GM23338 (cell line): ENCODE data around the gene GNG7. TPM values are rescaled to one million over a fixed set of nuclear protein-coding genes. Genes with fewer than 3 reads are reported as not detected.

Source experiments
- ATAC-seq: fragments of 200-7000 bp; cut with Tn5 transposase; 3 replicates; pipeline ENCODE4 v1.9.1; 2020
- DNase-seq: peaks from one replicate; pipeline ENCODE4 v3.0.0-alpha.2; 2015; ENCODE audit warnings: low spot score
- H2AFZ ChIP-seq: fragments of 200-600 bp; sonication (generic); 2 replicates; pipeline ENCODE4 v1.8.0; 2016; ENCODE audit warnings: antibody characterized with exemption, mild to moderate bottlenecking, moderate library complexity
- H3F3A ChIP-seq: fragments of 200-600 bp; sonication (generic); replicated peaks from 2 replicates; pipeline ENCODE4 v1.8.0; 2017; ENCODE audit warnings: antibody characterized with exemption, mixed run types, low read depth
- H3K27ac ChIP-seq: fragments of 200-600 bp; sonication (generic); 2 replicates; pipeline ENCODE4 v1.6.1; 2016; ENCODE audit warnings: low read depth
- H3K27me3 ChIP-seq: fragments of 200-600 bp; sonication (generic); 2 replicates; pipeline ENCODE4 v1.8.0; 2016; ENCODE audit warnings: mild to moderate bottlenecking, mixed run types, moderate library complexity; ENCODE audit not compliant: insufficient read depth
- H3K36me3 ChIP-seq: fragments of 200-600 bp; sonication (generic); 2 replicates; pipeline ENCODE4 v1.8.0; 2016; ENCODE audit warnings: mild to moderate bottlenecking; ENCODE audit not compliant: insufficient read depth
- H3K4me1 ChIP-seq: fragments of 200-600 bp; sonication (generic); 2 replicates; pipeline ENCODE4 v1.8.0; 2016; ENCODE audit warnings: mild to moderate bottlenecking, moderate library complexity; ENCODE audit not compliant: insufficient read depth
- H3K4me2 ChIP-seq: fragments of 200-600 bp; sonication (generic); 2 replicates; pipeline ENCODE4 v1.7.1; 2017; ENCODE audit warnings: mixed run types
- H3K4me3 ChIP-seq: fragments of 200-600 bp; sonication (generic); 2 replicates; pipeline ENCODE4 v1.6.1; 2016; ENCODE audit warnings: mixed run types
- H3K79me2 ChIP-seq: fragments of 200-600 bp; sonication (generic); replicated peaks from 2 replicates; pipeline ENCODE4 v1.8.0; 2017; ENCODE audit warnings: mild to moderate bottlenecking; ENCODE audit not compliant: insufficient read depth
- H3K9me2 ChIP-seq: fragments of 200-600 bp; sonication (generic); 2 replicates; pipeline ENCODE4 v1.8.0; 2017; ENCODE audit not compliant: insufficient read depth
- H4K20me1 ChIP-seq: fragments of 200-600 bp; sonication (generic); replicated peaks from 2 replicates; pipeline ENCODE4 v1.8.0; 2017; ENCODE audit warnings: mild to moderate bottlenecking; ENCODE audit not compliant: insufficient read depth
- H3K27ac Mint-ChIP-seq: 2 replicates; pipeline ENCODE4 v1.8.0; 2020; ENCODE audit warnings: inconsistent platforms, mild to moderate bottlenecking, moderate library complexity, mixed read lengths
- H3K27me3 Mint-ChIP-seq: 3 replicates; pipeline ENCODE4 v1.8.0; 2022; ENCODE audit warnings: low read depth, mild to moderate bottlenecking, moderate library complexity, mixed read lengths, inconsistent platforms; ENCODE audit not compliant: insufficient read depth, poor library complexity
- H3K36me3 Mint-ChIP-seq: 3 replicates; pipeline ENCODE4 v1.8.0; 2021; ENCODE audit warnings: low read depth, mild to moderate bottlenecking, inconsistent platforms, moderate library complexity, mixed read lengths
- H3K4me1 Mint-ChIP-seq: 3 replicates; pipeline ENCODE4 v1.8.0; 2020; ENCODE audit warnings: mild to moderate bottlenecking, inconsistent platforms, mixed read lengths
- H3K4me3 Mint-ChIP-seq: 3 replicates; pipeline ENCODE4 v1.8.0; 2021; ENCODE audit warnings: moderate library complexity, mild to moderate bottlenecking, inconsistent platforms, mixed read lengths
- H3K9me3 Mint-ChIP-seq: 3 replicates; pipeline ENCODE4 v1.8.0; 2020; ENCODE audit warnings: moderate library complexity, mild to moderate bottlenecking, inconsistent platforms, mixed read lengths
- JUNB ChIP-seq: IDR thresholded peaks from one replicate; pipeline ENCODE4 v1.6.1; 2016; ENCODE audit warnings: antibody characterized with exemption; ENCODE audit not compliant: unreplicated experiment
- ZNF331 ChIP-seq: fragments of 250-450 bp; sonication (Bioruptor Pico); IDR thresholded peaks from 2 replicates; pipeline ENCODE4 v1.5.0; 2020; ENCODE audit warnings: low read depth, mild to moderate bottlenecking, moderate library complexity
- polyA plus RNA-seq: library from polyadenylated mRNA; unstranded; fragments of >200 nt; fragmentation: Nextera tagmentation; extraction: Ambion mirVana; gene quantifications from 2 replicates; pipeline ENCODE4 v1.2.1, GENCODE V29; 2016
- total RNA-seq: library from RNA; depleted of rRNA; stranded (reverse); fragments of >200 nt; shearing (Covaris generic); gene quantifications from 2 replicates; pipeline ENCODE4 v1.2.3, GENCODE V29; 2014
- TF ChIP-seq, protein P1 (sequence below): IDR thresholded peaks from one replicate; pipeline ENCODE4 v1.6.1; 2018; ENCODE audit warnings: antibody characterized with exemption; ENCODE audit not compliant: unreplicated experiment
- TF ChIP-seq, protein P2 (sequence below): fragments of 250-450 bp; sonication (Bioruptor Pico); IDR thresholded peaks from 2 replicates; pipeline ENCODE4 v1.5.0; 2020; ENCODE audit warnings: mild to moderate bottlenecking, moderate library complexity

Gene GNG7
- total and polyA plus RNA-seq, 2 experiments from 2014 or later = 5.1 to 5.4 TPM

DNA sequence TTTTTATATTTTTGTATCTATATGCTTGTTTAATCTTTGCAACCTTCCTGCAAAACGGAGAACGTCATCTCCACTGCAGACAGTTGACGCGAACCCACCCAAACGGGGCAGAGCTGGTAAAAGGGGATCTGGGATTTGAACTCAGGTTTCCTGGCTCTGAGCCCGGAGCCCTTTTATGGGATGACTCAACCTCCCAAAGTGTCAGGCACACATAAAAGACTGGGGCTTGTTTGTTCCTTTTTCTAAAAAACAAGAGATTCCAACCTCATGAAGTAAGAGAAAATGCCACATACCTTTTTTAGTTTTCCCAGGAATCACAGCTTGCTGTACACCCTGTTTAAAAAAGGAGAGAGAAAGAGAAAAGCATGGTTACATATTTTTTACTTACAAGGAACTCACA, 147.6 kb downstream of the GNG7 start (continued):
- TF ChIP-seq, protein P1, sequence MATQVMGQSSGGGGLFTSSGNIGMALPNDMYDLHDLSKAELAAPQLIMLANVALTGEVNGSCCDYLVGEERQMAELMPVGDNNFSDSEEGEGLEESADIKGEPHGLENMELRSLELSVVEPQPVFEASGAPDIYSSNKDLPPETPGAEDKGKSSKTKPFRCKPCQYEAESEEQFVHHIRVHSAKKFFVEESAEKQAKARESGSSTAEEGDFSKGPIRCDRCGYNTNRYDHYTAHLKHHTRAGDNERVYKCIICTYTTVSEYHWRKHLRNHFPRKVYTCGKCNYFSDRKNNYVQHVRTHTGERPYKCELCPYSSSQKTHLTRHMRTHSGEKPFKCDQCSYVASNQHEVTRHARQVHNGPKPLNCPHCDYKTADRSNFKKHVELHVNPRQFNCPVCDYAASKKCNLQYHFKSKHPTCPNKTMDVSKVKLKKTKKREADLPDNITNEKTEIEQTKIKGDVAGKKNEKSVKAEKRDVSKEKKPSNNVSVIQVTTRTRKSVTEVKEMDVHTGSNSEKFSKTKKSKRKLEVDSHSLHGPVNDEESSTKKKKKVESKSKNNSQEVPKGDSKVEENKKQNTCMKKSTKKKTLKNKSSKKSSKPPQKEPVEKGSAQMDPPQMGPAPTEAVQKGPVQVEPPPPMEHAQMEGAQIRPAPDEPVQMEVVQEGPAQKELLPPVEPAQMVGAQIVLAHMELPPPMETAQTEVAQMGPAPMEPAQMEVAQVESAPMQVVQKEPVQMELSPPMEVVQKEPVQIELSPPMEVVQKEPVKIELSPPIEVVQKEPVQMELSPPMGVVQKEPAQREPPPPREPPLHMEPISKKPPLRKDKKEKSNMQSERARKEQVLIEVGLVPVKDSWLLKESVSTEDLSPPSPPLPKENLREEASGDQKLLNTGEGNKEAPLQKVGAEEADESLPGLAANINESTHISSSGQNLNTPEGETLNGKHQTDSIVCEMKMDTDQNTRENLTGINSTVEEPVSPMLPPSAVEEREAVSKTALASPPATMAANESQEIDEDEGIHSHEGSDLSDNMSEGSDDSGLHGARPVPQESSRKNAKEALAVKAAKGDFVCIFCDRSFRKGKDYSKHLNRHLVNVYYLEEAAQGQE = no peak

DNA sequence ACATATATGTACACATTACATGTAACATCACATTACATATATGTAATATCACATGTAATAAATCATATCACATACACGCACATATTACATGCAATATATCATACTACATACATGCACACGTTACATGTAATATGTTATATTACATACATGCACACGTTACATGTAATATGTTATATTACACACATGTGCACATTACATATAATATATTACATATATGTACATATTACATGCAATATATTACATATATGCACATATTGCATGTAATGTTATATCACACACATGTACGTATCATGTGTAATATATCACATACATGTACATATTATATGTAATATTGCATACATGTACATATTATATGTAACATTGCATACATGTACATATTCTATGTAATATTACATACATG, 149.0 kb downstream of the GNG7 start:
- peaks cover 5% of the 10 kb centered on the region; the same call in 2 of the 3 replicates for H3K4me1 Mint-ChIP-seq

DNA sequence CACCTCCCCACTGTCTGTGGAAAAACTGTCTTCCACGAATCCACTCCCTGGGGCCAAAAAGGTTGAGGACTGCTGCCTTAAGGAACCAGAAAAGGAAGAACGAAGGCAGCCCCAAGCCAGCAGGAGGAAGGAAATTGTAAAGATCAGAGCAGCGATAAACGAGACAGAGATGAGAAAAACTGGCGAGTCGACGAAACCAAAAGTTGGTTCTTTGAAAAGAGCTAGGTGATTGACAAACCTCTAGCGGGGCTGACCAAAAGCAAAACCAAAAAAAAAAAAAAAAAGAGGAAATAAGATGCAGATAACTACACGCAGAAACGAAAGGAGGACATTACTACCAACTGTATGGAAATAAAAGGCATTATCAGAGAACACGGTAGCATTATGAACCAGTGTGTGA, 149.6 kb downstream of the GNG7 start:
- peaks cover 7% of the 10 kb centered on the region for H3K27me3 Mint-ChIP-seq
- Histone ChIP-seq H3K9me2 (no peaks in the 10 kb centered on the region), H3F3A (0 out of 2 replicates have a peak, but pooled peaks cover 8% of the 10 kb centered on the region), H3K4me2 (no peak overlapping the region), H2AFZ (no peak overlapping the region), H3K27me3 (no peaks in the 10 kb centered on the region), H3K4me3 (no peak overlapping the region), H4K20me1 (no peaks in the 10 kb centered on the region), H3K27ac (peak overlapping the region; percentile 42; the same call in 1 of the 2 replicates), H3K79me2 (no peaks in the 10 kb centered on the region), H3K36me3 (no peaks in the 10 kb centered on the region), H3K4me1 (no peaks in the 10 kb centered on the region)
- peaks cover 5% of the 10 kb centered on the region; the same call in 2 of the 3 replicates for H3K4me1 Mint-ChIP-seq
- ATAC-seq (no peak), DNase-seq (no peak)
- no peaks in the 10 kb centered on the region; the same call in 2 of the 3 replicates for H3K36me3 Mint-ChIP-seq
- H3K9me3 Mint-ChIP-seq = peaks cover 7% of the 10 kb centered on the region; the same call in 2 of the 3 replicates
- H3K4me3 Mint-ChIP-seq = no peak overlapping the region
- no peak overlapping the region for H3K27ac Mint-ChIP-seq
- TF ChIP-seq, protein P1 = no peak
- no peak for TF ChIP-seq ZNF331 (CRISPR knock-in tag)
- TF ChIP-seq, protein P2, sequence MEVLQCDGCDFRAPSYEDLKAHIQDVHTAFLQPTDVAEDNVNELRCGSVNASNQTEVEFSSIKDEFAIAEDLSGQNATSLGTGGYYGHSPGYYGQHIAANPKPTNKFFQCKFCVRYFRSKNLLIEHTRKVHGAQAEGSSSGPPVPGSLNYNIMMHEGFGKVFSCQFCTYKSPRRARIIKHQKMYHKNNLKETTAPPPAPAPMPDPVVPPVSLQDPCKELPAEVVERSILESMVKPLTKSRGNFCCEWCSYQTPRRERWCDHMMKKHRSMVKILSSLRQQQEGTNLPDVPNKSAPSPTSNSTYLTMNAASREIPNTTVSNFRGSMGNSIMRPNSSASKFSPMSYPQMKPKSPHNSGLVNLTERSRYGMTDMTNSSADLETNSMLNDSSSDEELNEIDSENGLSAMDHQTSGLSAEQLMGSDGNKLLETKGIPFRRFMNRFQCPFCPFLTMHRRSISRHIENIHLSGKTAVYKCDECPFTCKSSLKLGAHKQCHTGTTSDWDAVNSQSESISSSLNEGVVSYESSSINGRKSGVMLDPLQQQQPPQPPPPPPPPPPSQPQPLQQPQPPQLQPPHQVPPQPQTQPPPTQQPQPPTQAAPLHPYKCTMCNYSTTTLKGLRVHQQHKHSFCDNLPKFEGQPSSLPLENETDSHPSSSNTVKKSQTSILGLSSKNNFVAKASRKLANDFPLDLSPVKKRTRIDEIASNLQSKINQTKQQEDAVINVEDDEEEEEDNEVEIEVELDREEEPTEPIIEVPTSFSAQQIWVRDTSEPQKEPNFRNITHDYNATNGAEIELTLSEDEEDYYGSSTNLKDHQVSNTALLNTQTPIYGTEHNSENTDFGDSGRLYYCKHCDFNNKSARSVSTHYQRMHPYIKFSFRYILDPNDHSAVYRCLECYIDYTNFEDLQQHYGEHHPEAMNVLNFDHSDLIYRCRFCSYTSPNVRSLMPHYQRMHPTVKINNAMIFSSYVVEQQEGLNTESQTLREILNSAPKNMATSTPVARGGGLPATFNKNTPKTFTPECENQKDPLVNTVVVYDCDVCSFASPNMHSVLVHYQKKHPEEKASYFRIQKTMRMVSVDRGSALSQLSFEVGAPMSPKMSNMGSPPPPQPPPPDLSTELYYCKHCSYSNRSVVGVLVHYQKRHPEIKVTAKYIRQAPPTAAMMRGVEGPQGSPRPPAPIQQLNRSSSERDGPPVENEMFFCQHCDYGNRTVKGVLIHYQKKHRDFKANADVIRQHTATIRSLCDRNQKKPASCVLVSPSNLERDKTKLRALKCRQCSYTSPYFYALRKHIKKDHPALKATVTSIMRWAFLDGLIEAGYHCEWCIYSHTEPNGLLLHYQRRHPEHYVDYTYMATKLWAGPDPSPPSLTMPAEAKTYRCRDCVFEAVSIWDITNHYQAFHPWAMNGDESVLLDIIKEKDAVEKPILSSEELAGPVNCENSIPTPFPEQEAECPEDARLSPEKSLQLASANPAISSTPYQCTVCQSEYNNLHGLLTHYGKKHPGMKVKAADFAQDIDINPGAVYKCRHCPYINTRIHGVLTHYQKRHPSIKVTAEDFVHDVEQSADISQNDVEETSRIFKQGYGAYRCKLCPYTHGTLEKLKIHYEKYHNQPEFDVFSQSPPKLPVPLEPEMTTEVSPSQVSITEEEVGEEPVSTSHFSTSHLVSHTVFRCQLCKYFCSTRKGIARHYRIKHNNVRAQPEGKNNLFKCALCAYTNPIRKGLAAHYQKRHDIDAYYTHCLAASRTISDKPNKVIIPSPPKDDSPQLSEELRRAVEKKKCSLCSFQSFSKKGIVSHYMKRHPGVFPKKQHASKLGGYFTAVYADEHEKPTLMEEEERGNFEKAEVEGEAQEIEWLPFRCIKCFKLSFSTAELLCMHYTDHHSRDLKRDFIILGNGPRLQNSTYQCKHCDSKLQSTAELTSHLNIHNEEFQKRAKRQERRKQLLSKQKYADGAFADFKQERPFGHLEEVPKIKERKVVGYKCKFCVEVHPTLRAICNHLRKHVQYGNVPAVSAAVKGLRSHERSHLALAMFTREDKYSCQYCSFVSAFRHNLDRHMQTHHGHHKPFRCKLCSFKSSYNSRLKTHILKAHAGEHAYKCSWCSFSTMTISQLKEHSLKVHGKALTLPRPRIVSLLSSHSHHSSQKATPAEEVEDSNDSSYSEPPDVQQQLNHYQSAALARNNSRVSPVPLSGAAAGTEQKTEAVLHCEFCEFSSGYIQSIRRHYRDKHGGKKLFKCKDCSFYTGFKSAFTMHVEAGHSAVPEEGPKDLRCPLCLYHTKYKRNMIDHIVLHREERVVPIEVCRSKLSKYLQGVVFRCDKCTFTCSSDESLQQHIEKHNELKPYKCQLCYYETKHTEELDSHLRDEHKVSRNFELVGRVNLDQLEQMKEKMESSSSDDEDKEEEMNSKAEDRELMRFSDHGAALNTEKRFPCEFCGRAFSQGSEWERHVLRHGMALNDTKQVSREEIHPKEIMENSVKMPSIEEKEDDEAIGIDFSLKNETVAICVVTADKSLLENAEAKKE = no peak

More for the DNA sequence above, 149.0 kb downstream of the GNG7 start:
- Histone ChIP-seq H3K27ac (no peak overlapping the region), H3K4me3 (no peak overlapping the region), H3K4me2 (no peak overlapping the region), H4K20me1 (no peaks in the 10 kb centered on the region), H2AFZ (no peak overlapping the region), H3K9me2 (no peaks in the 10 kb centered on the region), H3K27me3 (no peaks in the 10 kb centered on the region), H3F3A (0 out of 2 replicates have a peak, but pooled peaks cover 8% of the 10 kb centered on the region), H3K36me3 (no peaks in the 10 kb centered on the region), H3K4me1 (no peaks in the 10 kb centered on the region), H3K79me2 (no peaks in the 10 kb centered on the region)
- Mint-ChIP-seq H3K9me3 (peaks cover 7% of the 10 kb centered on the region; the same call in 2 of the 3 replicates), H3K36me3 (no peaks in the 10 kb centered on the region; the same call in 2 of the 3 replicates), H3K4me3 (no peak overlapping the region), H3K27ac (no peak overlapping the region), H3K27me3 (peaks cover 7% of the 10 kb centered on the region)
- DNase-seq (no peak), ATAC-seq (no peak)
- no peak for TF ChIP-seq JUNB
- no peak for TF ChIP-seq ZNF331 (CRISPR knock-in tag)
